ENCODE data around the gene CDH22. TPM values are rescaled to one million over a fixed set of nuclear protein-coding genes. Genes with fewer than 3 reads are reported as not detected.

The CDH22 gene
- polyA plus RNA-seq, 1 donor from 2014 or later = 2.1 TPM

GRCh38 chr20:46172961-46173536 lies 135.2 kb downstream of the CDH22 start:
- H3K27me3 ChIP-seq (ENCODE audit: insufficient read depth, low read depth, low read length) = peaks cover 30% of the 10 kb centered on the region
- H2AFZ ChIP-seq (ENCODE audit: low read depth, low read length) = no peak overlapping the region
- H3K4me3 ChIP-seq (ENCODE audit: low read length) = no peak overlapping the region
- no peaks in the 10 kb centered on the region for H3K9me2 ChIP-seq (ENCODE audit: insufficient read depth, low read length)
- H3K4me2 ChIP-seq (ENCODE audit: low read length) = no peak overlapping the region
- H3K79me2 ChIP-seq (replicated peaks; ENCODE audit: insufficient read depth, low read length) = no peaks in the 10 kb centered on the region
- H3K36me3 ChIP-seq (ENCODE audit: insufficient read depth, low read length) = no peaks in the 10 kb centered on the region
- no peaks in the 10 kb centered on the region for H3K9me3 ChIP-seq (ENCODE audit: low read length)
- no peaks in the 10 kb centered on the region for H4K20me1 ChIP-seq (ENCODE audit: insufficient read depth)
- H3F3A ChIP-seq (ENCODE audit: insufficient read depth, low read length, poor library complexity, severe bottlenecking) = no peaks in the 10 kb centered on the region
- H3K9ac ChIP-seq (ENCODE audit: low read length) = no peak overlapping the region
- H3K27ac ChIP-seq (ENCODE audit: low read length) = no peak overlapping the region
- TF ChIP-seq EP300 (conservative IDR thresholded peaks at IDR 0.05; ENCODE audit: poor library complexity, severe bottlenecking) = no peak
- TF ChIP-seq TAF1 (IDR thresholded peaks at IDR 0.05; ENCODE audit: low read depth) = no peak
- no peak for TF ChIP-seq POLR2AphosphoS5 (IDR thresholded peaks at IDR 0.05)
- TF ChIP-seq EZH2 (IDR thresholded peaks at IDR 0.05; ENCODE audit: borderline replicate concordance, insufficient read depth, low read length, poor library complexity, severe bottlenecking) = no peak
- TF ChIP-seq REST (IDR thresholded peaks at IDR 0.05; ENCODE audit: borderline replicate concordance) = no peak
- TF ChIP-seq SMC3 (conservative IDR thresholded peaks at IDR 0.05; ENCODE audit: poor library complexity) = no peak
- no peak for TF ChIP-seq RAD21 (conservative IDR thresholded peaks at IDR 0.05)
- no peak for TF ChIP-seq MXI1 (conservative IDR thresholded peaks at IDR 0.05; ENCODE audit: poor library complexity, severe bottlenecking)
- TF ChIP-seq CTCF (IDR thresholded peaks at IDR 0.05; ENCODE audit: poor library complexity, severe bottlenecking) = no peak

GRCh38 chr20:46172455-46172854 lies 135.8 kb downstream of the CDH22 start:
- no peak overlapping the region for H3K4me3 ChIP-seq (ENCODE audit: low read length)

More at GRCh38 chr20:46172455-46172854, 135.8 kb downstream of the CDH22 start:
- Histone ChIP-seq H3K9me2 (ENCODE audit: insufficient read depth, low read length) (no peaks in the 10 kb centered on the region), H3K79me2 (replicated peaks; ENCODE audit: insufficient read depth, low read length) (no peaks in the 10 kb centered on the region), H3K9me3 (ENCODE audit: low read length) (no peaks in the 10 kb centered on the region), H3K36me3 (ENCODE audit: insufficient read depth, low read length) (no peaks in the 10 kb centered on the region), H3K9ac (ENCODE audit: low read length) (no peak overlapping the region), H4K20me1 (ENCODE audit: insufficient read depth) (no peaks in the 10 kb centered on the region), H3K27ac (ENCODE audit: low read length) (no peak overlapping the region), H2AFZ (ENCODE audit: low read depth, low read length) (no peak overlapping the region), H3K27me3 (ENCODE audit: insufficient read depth, low read depth, low read length) (peaks cover 30% of the 10 kb centered on the region), H3F3A (ENCODE audit: insufficient read depth, low read length, poor library complexity, severe bottlenecking) (no peaks in the 10 kb centered on the region), H3K4me2 (ENCODE audit: low read length) (no peak overlapping the region)
- TF ChIP-seq MXI1 (conservative IDR thresholded peaks at IDR 0.05; ENCODE audit: poor library complexity, severe bottlenecking) (no peak), POLR2AphosphoS5 (IDR thresholded peaks at IDR 0.05) (no peak), RAD21 (conservative IDR thresholded peaks at IDR 0.05) (no peak), REST (IDR thresholded peaks at IDR 0.05; ENCODE audit: borderline replicate concordance) (no peak), SMC3 (conservative IDR thresholded peaks at IDR 0.05; ENCODE audit: poor library complexity) (no peak), EP300 (conservative IDR thresholded peaks at IDR 0.05; ENCODE audit: poor library complexity, severe bottlenecking) (no peak), CTCF (IDR thresholded peaks at IDR 0.05; ENCODE audit: poor library complexity, severe bottlenecking) (no peak)

Data from neural cell (in vitro differentiated cells).